Caco-2 (cell line): ENCODE measurements around the gene MACROD2. TPM values are rescaled to one million over a fixed set of nuclear protein-coding genes. Genes with fewer than 3 reads are reported as not detected.

Experiments
- BruUV-seq: library from RNA; stranded (reverse); fragments of 400-500 nt; replicated peaks from 2 replicates; lab custom pipeline; 2021; lab: Mats Ljungman, UMichigan
- CTCF ChIA-PET: fragments of 300-600 bp; sonication (Branson Sonifier 250); formaldehyde crosslinking; loops from one replicate; lab custom pipeline; 2022; ENCODE audit warnings: antibody characterized with exemption; lab: Charles Lee
- POLR2A ChIA-PET: fragments of 300-600 bp; sonication (Branson Sonifier 250); formaldehyde crosslinking; loops from one replicate; lab custom pipeline; 2022; ENCODE audit warnings: antibody characterized with exemption; lab: Charles Lee
- DNase-seq, 2 experiments: peaks; one replicate each; pipeline versions ENCODE4 v3.0.0 to v3.0.0-alpha.2; 2020 to 2022
- H3K27me3 ChIP-seq: replicated peaks from 2 replicates; pipeline ENCODE4 v1.6.0; 2011; ENCODE audit warnings: low read length; ENCODE audit not compliant: control insufficient read depth, insufficient read depth
- H3K36me3 ChIP-seq: 2 replicates; pipeline ENCODE4 v1.5.1; 2011; ENCODE audit warnings: low read length; ENCODE audit not compliant: control insufficient read depth, insufficient read depth
- H3K4me1 ChIP-seq: fragments of 250-450 bp; sonication (Bioruptor Pico); 2 replicates; pipeline ENCODE4 v1.5.1; 2020; ENCODE audit warnings: mild to moderate bottlenecking
- H3K4me3 ChIP-seq: 2 replicates; pipeline ENCODE4 v1.5.1; 2011; ENCODE audit warnings: low read depth, mild to moderate bottlenecking, control low read depth, low read length
- H3K9me3 ChIP-seq: fragments of 250-450 bp; sonication (Bioruptor Pico); 2 replicates; pipeline ENCODE4 v1.5.1; 2020; ENCODE audit warnings: mild to moderate bottlenecking, moderate library complexity
- H3K27ac Mint-ChIP-seq: one replicate; pipeline ENCODE4 v1.8.0; 2022; ENCODE audit warnings: mixed read lengths; ENCODE audit not compliant: unreplicated experiment
- H3K27me3 Mint-ChIP-seq: one replicate; pipeline ENCODE4 v1.8.0; 2022; ENCODE audit warnings: mixed read lengths; ENCODE audit not compliant: insufficient read depth, unreplicated experiment
- H3K36me3 Mint-ChIP-seq: one replicate; pipeline ENCODE4 v1.8.0; 2022; ENCODE audit warnings: mild to moderate bottlenecking, mixed read lengths; ENCODE audit not compliant: insufficient read depth, unreplicated experiment
- H3K4me1 Mint-ChIP-seq: one replicate; pipeline ENCODE4 v1.8.0; 2022; ENCODE audit warnings: low read depth, mixed read lengths; ENCODE audit not compliant: unreplicated experiment
- H3K4me3 Mint-ChIP-seq: one replicate; pipeline ENCODE4 v1.8.0; 2022; ENCODE audit warnings: mild to moderate bottlenecking, moderate library complexity, mixed read lengths; ENCODE audit not compliant: unreplicated experiment
- H3K9me3 Mint-ChIP-seq: one replicate; pipeline ENCODE4 v1.8.0; 2022; ENCODE audit warnings: mixed read lengths; ENCODE audit not compliant: unreplicated experiment
- CTCF ChIP-seq, 2 experiments: fragments of 200-600 bp in 1 of 2; IDR thresholded peaks; 1 replicate in 1 of 2; 2 replicates in 1 of 2; pipeline versions ENCODE4 v1.5.1 to v1.8.0; 2011 to 2022; ENCODE audit warnings: antibody characterized with exemption in 1 of 2, control low read depth in 1 of 2, inconsistent platforms in 1 of 2, low read depth in 1 of 2, low read length in 1 of 2, mild to moderate bottlenecking in 1 of 2, moderate library complexity in 1 of 2; ENCODE audit not compliant: insufficient read depth in 1 of 2, severe bottlenecking in 1 of 2, unreplicated experiment in 1 of 2
- intact Hi-C: fragments of 100-400 bp; cut with micrococcal nuclease; formaldehyde crosslinking; loops from one replicate; pipeline ENCODE4 v1.10.0; 2022; ENCODE audit not compliant: unreplicated experiment
- total RNA-seq: library from RNA; stranded (reverse); gene quantifications from 2 replicates; pipeline ENCODE4 v1.2.3, GENCODE V29; 2022

MACROD2 gene
- total RNA-seq, 1 experiment from 2014 or later = 6.4 TPM

- H3K27me3 Mint-ChIP-seq = no peaks in the 10 kb centered on the region
- CTCF ChIA-PET = no interaction called here
- H3K9me3 ChIP-seq = no peaks in the 10 kb centered on the region
- BruUV-seq = no TSS peak
- POLR2A ChIA-PET = no interaction called here
- H3K4me1 ChIP-seq = no peaks in the 10 kb centered on the region
- no peak overlapping the region for H3K4me3 ChIP-seq
- no peaks in the 10 kb centered on the region for H3K27me3 ChIP-seq
- H3K27ac Mint-ChIP-seq = no peak overlapping the region
- no peaks in the 10 kb centered on the region for H3K9me3 Mint-ChIP-seq
- H3K4me1 Mint-ChIP-seq = no peaks in the 10 kb centered on the region
- peak in 1 of 2 experiments; percentile 53 for TF ChIP-seq CTCF (IDR thresholded peaks at IDR 0.05; ENCODE audit: insufficient read depth in 1 of 2, low read depth in 1 of 2, low read length in 1 of 2, severe bottlenecking in 1 of 2, unreplicated experiment in 1 of 2)
- H3K36me3 Mint-ChIP-seq = no peaks in the 10 kb centered on the region
- H3K36me3 ChIP-seq = no peaks in the 10 kb centered on the region
- peak in 1 of 2 experiments; percentile 17 for DNase-seq
- intact Hi-C loops = loop anchor here (1.0 to 10.0 kb wide), 2 partner anchors 377 to 607 kb away; no protein-coding TSS in a partner anchor
- no peak overlapping the region for H3K4me3 Mint-ChIP-seq
Measured at GRCh38 chr20:15867899-15868298, 1872.6 kb downstream of the MACROD2 start.

GRCh38 chr20:15875446-15875845 is 1880.1 kb downstream of the MACROD2 start:
- Mint-ChIP-seq H3K4me1 (no peaks in the 10 kb centered on the region), H3K9me3 (peaks cover 19% of the 10 kb centered on the region), H3K27me3 (no peaks in the 10 kb centered on the region), H3K36me3 (no peaks in the 10 kb centered on the region), H3K4me3 (no peak overlapping the region), H3K27ac (no peak overlapping the region)
- CTCF ChIA-PET = no interaction called here
- POLR2A ChIA-PET = no interaction called here
- Histone ChIP-seq H3K9me3 (peaks cover 3% of the 10 kb centered on the region; the same call in 1 of the 2 replicates), H3K36me3 (no peaks in the 10 kb centered on the region), H3K4me3 (no peak overlapping the region), H3K4me1 (no peaks in the 10 kb centered on the region), H3K27me3 (no peaks in the 10 kb centered on the region)
- intact Hi-C loops = no loop called here
- BruUV-seq = no TSS peak
- DNase-seq = no peak
- TF ChIP-seq CTCF (IDR thresholded peaks at IDR 0.05; ENCODE audit: insufficient read depth in 1 of 2, low read depth in 1 of 2, low read length in 1 of 2, severe bottlenecking in 1 of 2, unreplicated experiment in 1 of 2) = no peak

- Mint-ChIP-seq H3K4me1 (no peaks in the 10 kb centered on the region), H3K4me3 (no peak overlapping the region)
Measured at GRCh38 chr20:15882553-15882952, 1887.2 kb downstream of the MACROD2 start.

More at GRCh38 chr20:15882553-15882952, 1887.2 kb downstream of the MACROD2 start:
- H3K9me3 Mint-ChIP-seq = peaks cover 16% of the 10 kb centered on the region
- H3K36me3 Mint-ChIP-seq = no peaks in the 10 kb centered on the region
- POLR2A ChIA-PET = no interaction called here
- H3K4me1 ChIP-seq = no peaks in the 10 kb centered on the region
- CTCF ChIA-PET = no interaction called here
- no peaks in the 10 kb centered on the region for H3K27me3 ChIP-seq
- no peaks in the 10 kb centered on the region for H3K36me3 ChIP-seq
- DNase-seq = no peak
- H3K27me3 Mint-ChIP-seq = no peaks in the 10 kb centered on the region
- no peak overlapping the region for H3K4me3 ChIP-seq
- no peak overlapping the region for H3K27ac Mint-ChIP-seq
- no TSS peak for BruUV-seq
- peaks cover 14% of the 10 kb centered on the region; the same call in 1 of the 2 replicates for H3K9me3 ChIP-seq
- no peak for TF ChIP-seq CTCF (IDR thresholded peaks at IDR 0.05; ENCODE audit: insufficient read depth in 1 of 2, low read depth in 1 of 2, low read length in 1 of 2, severe bottlenecking in 1 of 2, unreplicated experiment in 1 of 2)
- intact Hi-C loops = no loop called here
